A549 (cell line): Measurements from ENCODE around the gene ACO1.

Source experiments
- CHD2 ChIP-seq: fragments of 150-350 bp; IDR thresholded peaks from 2 replicates; pipeline ENCODE4 v1.6.1; 2014; ENCODE audit warnings: low read length; ENCODE audit not compliant: partially characterized antibody
- HDAC2 ChIP-seq: fragments of 200-600 bp; sonication (generic); IDR thresholded peaks from 2 replicates; pipeline ENCODE4 v1.6.1; 2016
- POLR2A ChIP-seq: IDR thresholded peaks from 2 replicates; pipeline ENCODE4 v1.6.1; 2012; ENCODE audit warnings: mild to moderate bottlenecking, low read length
- TF ChIP-seq, protein P1 (sequence below): fragments of 250-450 bp; sonication (Bioruptor Pico); IDR thresholded peaks from 2 replicates; pipeline ENCODE4 v1.5.0; 2021; ENCODE audit warnings: mild to moderate bottlenecking, moderate library complexity, borderline replicate concordance
- TF ChIP-seq, protein P2 (sequence below): fragments of 450-650 bp; IDR thresholded peaks from 2 replicates; pipeline ENCODE4 v1.6.1; 2014; ENCODE audit warnings: antibody characterized with exemption
- TF ChIP-seq, protein P3 (sequence below): fragments of >200 bp; sonication (Bioruptor Twin); formaldehyde crosslinking; IDR thresholded peaks from 3 replicates; pipeline ENCODE4 v1.6.1; 2016
- TF ChIP-seq, protein P4 (sequence below): fragments of >200 bp; sonication (Bioruptor Twin); formaldehyde crosslinking; IDR thresholded peaks from 3 replicates; pipeline ENCODE4 v1.5.1; 2016

DNA sequence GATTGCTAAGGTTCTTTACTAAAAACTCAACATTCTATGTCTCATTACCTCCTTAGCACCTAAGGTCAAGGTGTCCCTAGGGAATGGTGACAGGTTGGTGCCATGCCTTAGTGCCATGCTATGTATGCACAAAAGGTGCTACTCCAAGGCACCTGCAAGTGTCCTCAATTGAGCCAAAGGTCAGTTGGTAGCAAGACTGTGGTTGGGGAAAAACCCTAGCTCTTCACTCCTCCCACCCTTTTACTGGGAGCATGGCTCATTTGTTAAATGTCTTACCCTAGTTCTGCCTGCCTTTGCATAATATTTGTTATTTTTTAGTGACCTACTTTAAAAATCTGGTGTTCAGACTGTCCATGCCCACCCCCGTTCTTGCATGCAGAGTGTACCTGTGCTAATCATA lies 17.0 kb downstream of the ACO1 start:
- TF ChIP-seq POLR2A = no peak
- TF ChIP-seq, protein P1, sequence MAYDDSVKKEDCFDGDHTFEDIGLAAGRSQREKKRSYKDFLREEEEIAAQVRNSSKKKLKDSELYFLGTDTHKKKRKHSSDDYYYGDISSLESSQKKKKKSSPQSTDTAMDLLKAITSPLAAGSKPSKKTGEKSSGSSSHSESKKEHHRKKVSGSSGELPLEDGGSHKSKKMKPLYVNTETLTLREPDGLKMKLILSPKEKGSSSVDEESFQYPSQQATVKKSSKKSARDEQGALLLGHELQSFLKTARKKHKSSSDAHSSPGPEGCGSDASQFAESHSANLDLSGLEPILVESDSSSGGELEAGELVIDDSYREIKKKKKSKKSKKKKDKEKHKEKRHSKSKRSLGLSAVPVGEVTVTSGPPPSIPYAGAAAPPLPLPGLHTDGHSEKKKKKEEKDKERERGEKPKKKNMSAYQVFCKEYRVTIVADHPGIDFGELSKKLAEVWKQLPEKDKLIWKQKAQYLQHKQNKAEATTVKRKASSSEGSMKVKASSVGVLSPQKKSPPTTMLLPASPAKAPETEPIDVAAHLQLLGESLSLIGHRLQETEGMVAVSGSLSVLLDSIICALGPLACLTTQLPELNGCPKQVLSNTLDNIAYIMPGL (CRISPR knock-in tag) = no peak
- TF ChIP-seq CHD2 = no peak
- no peak for TF ChIP-seq HDAC2
- TF ChIP-seq, protein P2, sequence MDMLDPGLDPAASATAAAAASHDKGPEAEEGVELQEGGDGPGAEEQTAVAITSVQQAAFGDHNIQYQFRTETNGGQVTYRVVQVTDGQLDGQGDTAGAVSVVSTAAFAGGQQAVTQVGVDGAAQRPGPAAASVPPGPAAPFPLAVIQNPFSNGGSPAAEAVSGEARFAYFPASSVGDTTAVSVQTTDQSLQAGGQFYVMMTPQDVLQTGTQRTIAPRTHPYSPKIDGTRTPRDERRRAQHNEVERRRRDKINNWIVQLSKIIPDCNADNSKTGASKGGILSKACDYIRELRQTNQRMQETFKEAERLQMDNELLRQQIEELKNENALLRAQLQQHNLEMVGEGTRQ = no peak
- TF ChIP-seq, protein P3, sequence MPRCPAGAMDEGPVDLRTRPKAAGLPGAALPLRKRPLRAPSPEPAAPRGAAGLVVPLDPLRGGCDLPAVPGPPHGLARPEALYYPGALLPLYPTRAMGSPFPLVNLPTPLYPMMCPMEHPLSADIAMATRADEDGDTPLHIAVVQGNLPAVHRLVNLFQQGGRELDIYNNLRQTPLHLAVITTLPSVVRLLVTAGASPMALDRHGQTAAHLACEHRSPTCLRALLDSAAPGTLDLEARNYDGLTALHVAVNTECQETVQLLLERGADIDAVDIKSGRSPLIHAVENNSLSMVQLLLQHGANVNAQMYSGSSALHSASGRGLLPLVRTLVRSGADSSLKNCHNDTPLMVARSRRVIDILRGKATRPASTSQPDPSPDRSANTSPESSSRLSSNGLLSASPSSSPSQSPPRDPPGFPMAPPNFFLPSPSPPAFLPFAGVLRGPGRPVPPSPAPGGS = no peak
- TF ChIP-seq, protein P4, sequence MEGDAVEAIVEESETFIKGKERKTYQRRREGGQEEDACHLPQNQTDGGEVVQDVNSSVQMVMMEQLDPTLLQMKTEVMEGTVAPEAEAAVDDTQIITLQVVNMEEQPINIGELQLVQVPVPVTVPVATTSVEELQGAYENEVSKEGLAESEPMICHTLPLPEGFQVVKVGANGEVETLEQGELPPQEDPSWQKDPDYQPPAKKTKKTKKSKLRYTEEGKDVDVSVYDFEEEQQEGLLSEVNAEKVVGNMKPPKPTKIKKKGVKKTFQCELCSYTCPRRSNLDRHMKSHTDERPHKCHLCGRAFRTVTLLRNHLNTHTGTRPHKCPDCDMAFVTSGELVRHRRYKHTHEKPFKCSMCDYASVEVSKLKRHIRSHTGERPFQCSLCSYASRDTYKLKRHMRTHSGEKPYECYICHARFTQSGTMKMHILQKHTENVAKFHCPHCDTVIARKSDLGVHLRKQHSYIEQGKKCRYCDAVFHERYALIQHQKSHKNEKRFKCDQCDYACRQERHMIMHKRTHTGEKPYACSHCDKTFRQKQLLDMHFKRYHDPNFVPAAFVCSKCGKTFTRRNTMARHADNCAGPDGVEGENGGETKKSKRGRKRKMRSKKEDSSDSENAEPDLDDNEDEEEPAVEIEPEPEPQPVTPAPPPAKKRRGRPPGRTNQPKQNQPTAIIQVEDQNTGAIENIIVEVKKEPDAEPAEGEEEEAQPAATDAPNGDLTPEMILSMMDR = no peak
